PC-3 (cell line): ENCODE data around the gene ISCU. TPM values are rescaled to one million over a fixed set of nuclear protein-coding genes. Genes with fewer than 3 reads are reported as not detected.

Experiments used
- ATAC-seq: fragments of 200-7000 bp; cut with Tn5 transposase; 2 replicates; pipeline ENCODE4 v1.9.1; 2020; ENCODE audit warnings: mild to moderate bottlenecking, moderate library complexity
- BruUV-seq: library from RNA; stranded (reverse); fragments of 400-500 nt; replicated peaks from 2 replicates; lab custom pipeline; 2021; lab: Mats Ljungman, UMichigan
- CTCF ChIA-PET: fragments of 300-600 bp; sonication (Branson Sonifier 250); formaldehyde crosslinking; loops from one replicate; lab custom pipeline; 2022; ENCODE audit warnings: antibody characterized with exemption; lab: Charles Lee
- POLR2A ChIA-PET: fragments of 300-600 bp; sonication (Branson Sonifier 250); formaldehyde crosslinking; loops from one replicate; lab custom pipeline; 2022; ENCODE audit warnings: antibody characterized with exemption; ENCODE audit not compliant: unreplicated experiment; lab: Charles Lee
- DNase-seq: peaks from one replicate; pipeline ENCODE4 v3.0.0-alpha.2; 2015
- H2AFZ ChIP-seq: fragments of 300-600 bp; sonication (generic); 2 replicates; pipeline ENCODE4 v1.6.0; 2016; ENCODE audit warnings: antibody characterized with exemption, low read length
- H3F3A ChIP-seq: fragments of 300-600 bp; sonication (generic); one replicate; pipeline ENCODE4 v1.6.0; 2017; ENCODE audit warnings: antibody characterized with exemption, low read length, control low read depth, mild to moderate bottlenecking; ENCODE audit not compliant: unreplicated experiment
- H3K27ac ChIP-seq: fragments of 300-600 bp; sonication (generic); 2 replicates; pipeline ENCODE4 v1.5.1; 2016; ENCODE audit warnings: mild to moderate bottlenecking, low read length
- H3K27me3 ChIP-seq: fragments of 300-600 bp; sonication (generic); 2 replicates; pipeline ENCODE4 v1.6.1; 2016; ENCODE audit warnings: low read length, mixed read lengths
- H3K36me3 ChIP-seq: fragments of 300-600 bp; sonication (generic); 2 replicates; pipeline ENCODE4 v1.6.1; 2016; ENCODE audit warnings: low read depth, mixed run types, low read length, mixed read lengths
- H3K4me1 ChIP-seq: fragments of 300-600 bp; sonication (generic); 2 replicates; pipeline ENCODE4 v1.5.1; 2016; ENCODE audit warnings: low read length; ENCODE audit not compliant: insufficient read depth
- H3K4me2 ChIP-seq: fragments of 300-600 bp; sonication (generic); 2 replicates; pipeline ENCODE4 v1.6.0; 2016; ENCODE audit warnings: low read length
- H3K4me3 ChIP-seq: fragments of 300-600 bp; sonication (generic); 2 replicates; pipeline ENCODE4 v1.5.1; 2016; ENCODE audit warnings: mild to moderate bottlenecking, low read length, mixed read lengths
- H3K79me2 ChIP-seq: fragments of 300-600 bp; sonication (generic); 2 replicates; pipeline ENCODE4 v1.6.1; 2017; ENCODE audit warnings: low read length, mixed read lengths
- H3K9ac ChIP-seq: fragments of 300-600 bp; sonication (generic); 2 replicates; pipeline ENCODE4 v1.6.0; 2016; ENCODE audit warnings: mild to moderate bottlenecking, low read length
- H3K9me2 ChIP-seq: fragments of 300-600 bp; sonication (generic); replicated peaks from 2 replicates; pipeline ENCODE4 v1.6.1; 2016; ENCODE audit warnings: mixed run types, low read length, mixed read lengths
- H3K9me3 ChIP-seq: fragments of 300-600 bp; sonication (generic); 2 replicates; pipeline ENCODE4 v1.6.1; 2016; ENCODE audit warnings: low read length, mixed read lengths
- H4K20me1 ChIP-seq: fragments of 300-600 bp; sonication (generic); 2 replicates; pipeline ENCODE4 v1.6.1; 2016; ENCODE audit warnings: low read length, mixed read lengths
- EZH2 ChIP-seq: fragments of 300-600 bp; sonication (generic); IDR thresholded peaks from one replicate; pipeline ENCODE4 v1.6.1; 2017; ENCODE audit warnings: antibody characterized with exemption, mild to moderate bottlenecking, low read length; ENCODE audit not compliant: unreplicated experiment
- EZH2phosphoT487 ChIP-seq: fragments of 300-600 bp; sonication (generic); IDR thresholded peaks from 2 replicates; pipeline ENCODE4 v1.6.1; 2018; ENCODE audit warnings: mild to moderate bottlenecking, antibody characterized with exemption, low read length, borderline replicate concordance
- intact Hi-C: fragments of 100-400 bp; cut with micrococcal nuclease; formaldehyde crosslinking; loops from 2 replicates; pipeline ENCODE4 v1.9.0; 2023
- total RNA-seq: library from RNA; depleted of rRNA; stranded (reverse); fragments of >200 nt; gene quantifications from 2 replicates; pipeline ENCODE4 v1.2.3, GENCODE V29; 2014
- TF ChIP-seq, protein P1 (sequence below): fragments of 300-600 bp; sonication (generic); conservative IDR thresholded peaks from 2 replicates; pipeline ENCODE4 v1.5.1; 2017; ENCODE audit warnings: antibody characterized with exemption, low read depth, mild to moderate bottlenecking, low read length

Gene ISCU
- total RNA-seq, 1 experiment from 2014 or later, result 181 TPM

DNA sequence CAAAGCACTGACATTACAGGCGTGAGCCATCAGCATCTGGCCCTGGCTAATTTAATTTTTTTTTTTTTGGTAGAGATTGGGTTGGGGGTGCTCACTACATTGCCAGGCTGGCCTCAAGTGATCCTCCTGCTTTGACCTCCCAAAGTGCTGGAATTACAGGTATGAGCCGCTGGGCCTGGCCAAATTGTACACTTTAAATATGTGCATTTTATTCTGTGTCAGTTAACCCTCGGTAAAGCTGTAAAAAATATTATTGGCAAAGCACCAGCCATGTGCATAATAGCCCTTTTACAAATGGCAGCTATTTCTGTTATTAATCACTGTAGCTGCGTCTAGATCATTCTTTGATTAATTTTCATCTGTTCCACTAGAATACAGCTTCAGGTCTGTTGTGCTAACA, 23.5 kb downstream of the ISCU start:
- CTCF ChIA-PET, result no interaction called here
- no peak for TF ChIP-seq EZH2phosphoT487
- no peak for TF ChIP-seq EZH2
- TF ChIP-seq, protein P1, sequence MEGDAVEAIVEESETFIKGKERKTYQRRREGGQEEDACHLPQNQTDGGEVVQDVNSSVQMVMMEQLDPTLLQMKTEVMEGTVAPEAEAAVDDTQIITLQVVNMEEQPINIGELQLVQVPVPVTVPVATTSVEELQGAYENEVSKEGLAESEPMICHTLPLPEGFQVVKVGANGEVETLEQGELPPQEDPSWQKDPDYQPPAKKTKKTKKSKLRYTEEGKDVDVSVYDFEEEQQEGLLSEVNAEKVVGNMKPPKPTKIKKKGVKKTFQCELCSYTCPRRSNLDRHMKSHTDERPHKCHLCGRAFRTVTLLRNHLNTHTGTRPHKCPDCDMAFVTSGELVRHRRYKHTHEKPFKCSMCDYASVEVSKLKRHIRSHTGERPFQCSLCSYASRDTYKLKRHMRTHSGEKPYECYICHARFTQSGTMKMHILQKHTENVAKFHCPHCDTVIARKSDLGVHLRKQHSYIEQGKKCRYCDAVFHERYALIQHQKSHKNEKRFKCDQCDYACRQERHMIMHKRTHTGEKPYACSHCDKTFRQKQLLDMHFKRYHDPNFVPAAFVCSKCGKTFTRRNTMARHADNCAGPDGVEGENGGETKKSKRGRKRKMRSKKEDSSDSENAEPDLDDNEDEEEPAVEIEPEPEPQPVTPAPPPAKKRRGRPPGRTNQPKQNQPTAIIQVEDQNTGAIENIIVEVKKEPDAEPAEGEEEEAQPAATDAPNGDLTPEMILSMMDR, result no peak

DNA sequence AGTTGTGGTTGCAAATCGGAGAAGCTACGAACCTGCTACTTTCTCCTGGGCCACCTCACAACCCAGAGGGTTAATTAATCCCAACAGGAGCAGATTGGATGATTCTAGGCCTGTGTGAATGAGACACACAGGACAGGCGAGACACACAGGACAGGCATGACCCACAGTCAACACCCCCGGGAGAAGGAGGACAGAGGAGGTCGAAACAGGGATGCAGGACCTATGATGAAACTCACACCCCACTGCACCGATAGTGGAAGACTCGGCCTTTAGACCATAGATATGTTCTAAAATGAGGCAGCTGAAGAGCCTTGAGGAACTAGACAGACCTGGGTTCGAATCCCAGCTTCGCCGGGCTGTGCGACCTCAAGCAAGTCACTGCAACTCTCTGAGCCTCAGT, 23.9 kb downstream of the ISCU start:
- no peak overlapping the region for H3K9ac ChIP-seq
- no peak overlapping the region for H3K4me3 ChIP-seq

More for the DNA sequence above, 23.5 kb downstream of the ISCU start:
- Histone ChIP-seq H3K4me1 (no peaks in the 10 kb centered on the region), H3K9ac (no peak overlapping the region), H3K9me2 (no peaks in the 10 kb centered on the region), H3K27ac (no peak overlapping the region), H4K20me1 (no peaks in the 10 kb centered on the region), H3K9me3 (no peaks in the 10 kb centered on the region), H3K27me3 (no peaks in the 10 kb centered on the region), H3K4me3 (no peak overlapping the region), H3K36me3 (no peaks in the 10 kb centered on the region), H3K4me2 (no peak overlapping the region), H3F3A (no peaks in the 10 kb centered on the region), H2AFZ (no peak overlapping the region), H3K79me2 (no peaks in the 10 kb centered on the region)
- intact Hi-C loops, result no loop called here
- ATAC-seq (no peak), DNase-seq (no peak)
- POLR2A ChIA-PET, result no interaction called here
- no TSS peak for BruUV-seq

DNA sequence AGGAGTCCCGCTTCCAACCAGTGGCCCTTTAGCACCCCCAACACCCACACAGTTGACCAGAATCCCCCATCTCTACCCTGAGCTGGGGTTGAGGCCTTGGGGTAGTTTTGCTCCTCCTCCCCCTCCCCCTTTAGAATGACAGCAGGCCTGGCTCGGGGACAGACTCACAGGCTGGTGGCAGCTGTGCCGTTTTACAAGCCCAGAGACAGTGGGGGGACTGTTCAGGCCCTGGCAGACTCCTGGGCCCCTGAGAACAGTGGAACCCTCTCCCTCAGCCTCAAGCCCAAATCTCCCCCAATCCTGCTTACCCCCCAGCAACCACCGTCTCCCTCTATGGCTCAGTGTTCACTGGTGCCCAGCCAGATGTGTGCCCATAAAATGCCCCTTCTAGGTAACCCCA, 25.4 kb downstream of the ISCU start:
- Histone ChIP-seq H3K36me3 (no peaks in the 10 kb centered on the region), H3K9me3 (no peaks in the 10 kb centered on the region), H3K27me3 (no peaks in the 10 kb centered on the region), H3K9me2 (no peaks in the 10 kb centered on the region), H3K9ac (no peak overlapping the region), H3K4me2 (no peak overlapping the region), H3K4me1 (no peaks in the 10 kb centered on the region), H2AFZ (no peak overlapping the region), H3K4me3 (no peak overlapping the region), H3F3A (no peaks in the 10 kb centered on the region), H3K79me2 (no peaks in the 10 kb centered on the region), H4K20me1 (no peaks in the 10 kb centered on the region), H3K27ac (no peak overlapping the region)
- BruUV-seq, result no TSS peak
- intact Hi-C loops, result no loop called here
- DNase-seq (no peak), ATAC-seq (no peak)
- CTCF ChIA-PET, result no interaction called here
- POLR2A ChIA-PET, result no interaction called here
- TF ChIP-seq, protein P1, result no peak
- no peak for TF ChIP-seq EZH2
- no peak for TF ChIP-seq EZH2phosphoT487

More for the DNA sequence above, 23.9 kb downstream of the ISCU start:
- Histone ChIP-seq H2AFZ (no peak overlapping the region), H3K79me2 (no peaks in the 10 kb centered on the region), H4K20me1 (no peaks in the 10 kb centered on the region), H3K9me2 (no peaks in the 10 kb centered on the region), H3K4me1 (no peaks in the 10 kb centered on the region), H3K27me3 (no peaks in the 10 kb centered on the region), H3K4me2 (no peak overlapping the region), H3F3A (no peaks in the 10 kb centered on the region), H3K36me3 (no peaks in the 10 kb centered on the region), H3K9me3 (no peaks in the 10 kb centered on the region), H3K27ac (no peak overlapping the region)
- TF ChIP-seq, protein P1, result no peak
- TF ChIP-seq EZH2phosphoT487, result no peak
- no peak for TF ChIP-seq EZH2
- BruUV-seq, result no TSS peak
- intact Hi-C loops, result no loop called here
- POLR2A ChIA-PET, result no interaction called here
- DNase-seq, result no peak
- CTCF ChIA-PET, result no interaction called here
- ATAC-seq, result no peak
